Effector memory CD8-positive, alpha-beta T cell (primary cell): ENCODE measurements around the gene IFNGR1.
"Not testable (repeated sequence)": the region's sequence is repeated elsewhere in the genome, so short reads cannot be mapped to it uniquely, and the experiment has no call there.

Experiments used
- ATAC-seq: fragments of 150-1000 bp; cut with Tn5 transposase; replicated peaks from 2 replicates; pipeline ENCODE4 v1.10.0; 2021; ENCODE audit warnings: mild to moderate bottlenecking, moderate library complexity
- DNase-seq, 3 experiments: peaks; one replicate each; pipeline ENCODE4 v3.0.0; 2021
- H3K27ac Mint-ChIP-seq, 2 donors: one replicate each; pipeline ENCODE4 v1.8.0; 2022; ENCODE audit warnings: mild to moderate bottlenecking in 2 of 2, mixed read lengths in 2 of 2, moderate library complexity in 2 of 2
- H3K27me3 Mint-ChIP-seq, 2 donors: one replicate each; pipeline ENCODE4 v1.8.0; 2022; ENCODE audit warnings: mixed read lengths in 2 of 2
- H3K36me3 Mint-ChIP-seq: one replicate; pipeline ENCODE4 v1.8.0; 2022; ENCODE audit warnings: mild to moderate bottlenecking, moderate library complexity, mixed read lengths; ENCODE audit not compliant: insufficient read depth
- H3K4me1 Mint-ChIP-seq, 2 donors: one replicate each; pipeline ENCODE4 v1.8.0; 2022; ENCODE audit warnings: low read depth in 2 of 2, mixed read lengths in 2 of 2
- H3K4me3 Mint-ChIP-seq, 2 donors: one replicate each; pipeline ENCODE4 v1.8.0; 2022; ENCODE audit warnings: mild to moderate bottlenecking in 2 of 2, mixed read lengths in 2 of 2, moderate library complexity in 2 of 2
- H3K9me3 Mint-ChIP-seq, 2 donors: one replicate each; pipeline ENCODE4 v1.8.0; 2022; ENCODE audit warnings: mixed read lengths in 2 of 2

IFNGR1 gene

GRCh38 chr6:137214931-137215330, 4.3 kb downstream of the IFNGR1 start:
- ATAC-seq (no peak), DNase-seq (no peak)
- peak overlapping the region; percentile 24 to 97 for H3K4me3 Mint-ChIP-seq
- peaks cover 29% of the 10 kb centered on the region for H3K36me3 Mint-ChIP-seq
- H3K4me1 Mint-ChIP-seq = peaks cover 54 to 81% of the 10 kb centered on the region in 2 donors
- H3K9me3 Mint-ChIP-seq = no peaks in the 10 kb centered on the region
- no peaks in the 10 kb centered on the region for H3K27me3 Mint-ChIP-seq
- no peak overlapping the region for H3K27ac Mint-ChIP-seq

DNA sequence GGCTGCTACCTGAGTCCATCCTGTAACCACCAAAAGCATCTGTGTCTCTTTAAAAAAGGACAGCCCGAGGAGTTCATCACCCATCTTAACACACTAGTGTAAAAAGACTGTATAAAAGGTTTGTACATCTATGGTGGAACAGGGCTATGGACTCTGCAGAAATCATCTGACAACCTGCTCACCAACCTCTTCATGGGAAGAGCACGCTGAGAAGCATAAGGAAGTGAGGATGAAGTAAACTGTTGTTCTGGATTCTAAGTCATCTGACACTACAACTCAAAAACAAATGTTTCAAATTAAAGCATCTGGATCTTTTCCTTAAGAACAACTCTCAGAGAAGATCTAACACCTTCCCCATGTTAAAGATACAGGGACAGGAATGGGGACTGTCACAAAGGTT, 5.4 kb downstream of the IFNGR1 start:
- peak overlapping the region in 1 of 2 donors; percentile 27 for H3K27ac Mint-ChIP-seq
- peaks cover 28% of the 10 kb centered on the region for H3K36me3 Mint-ChIP-seq
- H3K4me3 Mint-ChIP-seq = peak overlapping the region; percentile 24 to 61
- no peaks in the 10 kb centered on the region for H3K27me3 Mint-ChIP-seq
- peaks cover 0 to 2% of the 10 kb centered on the region in 2 donors for H3K9me3 Mint-ChIP-seq
- DNase-seq (no peak), ATAC-seq (no peak)
- peaks cover 62 to 88% of the 10 kb centered on the region in 2 donors for H3K4me1 Mint-ChIP-seq

DNA sequence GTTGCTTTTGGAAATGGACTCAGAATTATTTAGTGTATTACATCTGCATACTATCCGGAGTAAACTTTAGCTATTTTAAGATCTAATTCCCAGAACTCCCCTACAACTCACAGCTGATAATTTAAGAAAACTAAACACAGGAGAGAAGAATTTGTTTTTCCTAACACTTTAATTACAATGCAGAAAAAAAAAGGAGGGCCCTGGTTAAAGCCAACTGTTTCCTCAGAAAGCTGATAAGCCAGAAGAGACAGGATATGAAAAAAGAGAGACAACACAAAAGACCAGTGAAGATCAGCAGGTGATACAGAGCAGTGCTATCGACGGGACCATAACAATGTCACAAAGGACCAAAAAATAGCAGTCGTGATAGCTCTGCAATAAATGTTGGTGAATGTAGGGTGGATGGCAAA, 5.8 kb downstream of the IFNGR1 start:
- peak overlapping the region in 1 of 2 donors; percentile 27 for H3K27ac Mint-ChIP-seq
- H3K36me3 Mint-ChIP-seq = peaks cover 28% of the 10 kb centered on the region
- H3K4me1 Mint-ChIP-seq = peaks cover 65 to 83% of the 10 kb centered on the region in 2 donors
- no peak for ATAC-seq
- H3K9me3 Mint-ChIP-seq = peaks cover 0 to 2% of the 10 kb centered on the region in 2 donors
- no peak for DNase-seq
- H3K4me3 Mint-ChIP-seq = peak overlapping the region; percentile 24 to 61
- H3K27me3 Mint-ChIP-seq = no peaks in the 10 kb centered on the region

GRCh38 chr6:137211910-137212309, 7.3 kb downstream of the IFNGR1 start:
- H3K4me3 Mint-ChIP-seq = peak overlapping the region; percentile 52 to 53
- peaks cover 38% of the 10 kb centered on the region for H3K36me3 Mint-ChIP-seq
- no peaks in the 10 kb centered on the region for H3K27me3 Mint-ChIP-seq
- H3K9me3 Mint-ChIP-seq = peaks cover 0 to 2% of the 10 kb centered on the region in 2 donors
- ATAC-seq (no peak), DNase-seq (no peak)
- peak overlapping the region; percentile 19 to 65 for H3K27ac Mint-ChIP-seq
- peaks cover 64 to 79% of the 10 kb centered on the region in 2 donors for H3K4me1 Mint-ChIP-seq

DNA sequence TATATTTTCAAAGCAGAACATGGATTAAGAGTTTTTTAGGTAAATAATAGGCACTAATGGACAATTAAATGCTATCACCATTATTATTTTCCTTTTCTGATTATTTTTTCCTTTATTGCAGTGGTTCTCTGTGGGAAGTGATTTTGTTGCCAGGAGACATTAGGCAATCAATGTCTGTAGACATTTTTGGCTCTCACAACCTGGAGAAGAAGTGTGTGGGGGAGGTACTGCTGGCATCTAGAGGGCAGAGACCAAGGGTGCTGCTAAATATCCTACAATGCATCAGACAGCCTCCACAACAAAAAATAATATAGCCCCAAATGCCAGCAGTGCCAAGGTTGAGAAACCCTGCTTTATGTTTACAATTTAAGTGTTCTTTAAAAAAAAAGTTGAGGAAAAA, 8.3 kb downstream of the IFNGR1 start:
- peaks cover 59 to 74% of the 10 kb centered on the region in 2 donors for H3K4me1 Mint-ChIP-seq
- H3K4me3 Mint-ChIP-seq = peak overlapping the region; percentile 33 to 53
- ATAC-seq (no peak), DNase-seq (no peak)
- peaks cover 0 to 2% of the 10 kb centered on the region in 2 donors for H3K9me3 Mint-ChIP-seq
- H3K36me3 Mint-ChIP-seq = peaks cover 45% of the 10 kb centered on the region
- H3K27ac Mint-ChIP-seq = peak overlapping the region in 1 of 2 donors; percentile 54
- H3K27me3 Mint-ChIP-seq = no peaks in the 10 kb centered on the region

GRCh38 chr6:137208279-137208678, 10.9 kb downstream of the IFNGR1 start:
- DNase-seq (no peak), ATAC-seq (no peak)
- Mint-ChIP-seq H3K27ac (peak overlapping the region in 1 of 2 donors; percentile 29), H3K4me3 (no peak overlapping the region), H3K9me3 (peaks cover 0 to 2% of the 10 kb centered on the region in 2 donors), H3K4me1 (peaks cover 46 to 57% of the 10 kb centered on the region in 2 donors), H3K27me3 (no peaks in the 10 kb centered on the region), H3K36me3 (peaks cover 66% of the 10 kb centered on the region)

DNA sequence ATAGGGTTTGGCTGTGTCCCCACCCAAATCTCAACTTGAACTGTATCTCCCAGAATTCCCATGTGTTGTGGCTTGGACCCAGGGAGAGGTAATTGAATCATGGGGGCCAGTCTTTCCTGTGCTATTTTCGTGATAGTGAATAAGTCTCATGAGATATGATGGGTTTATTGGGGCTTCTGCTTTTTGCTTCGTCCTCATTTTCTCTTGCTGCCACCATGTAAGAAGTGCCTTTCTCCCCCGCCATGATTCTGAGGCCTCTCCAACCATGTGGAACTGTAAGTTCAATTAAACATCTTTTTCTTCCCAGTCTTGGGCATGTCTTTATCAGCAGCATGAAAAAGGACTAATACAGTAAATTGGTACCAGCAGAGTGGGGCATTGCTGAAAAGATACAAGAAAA, 11.7 kb downstream of the IFNGR1 start:
- H3K9me3 Mint-ChIP-seq, H3K27ac Mint-ChIP-seq, DNase-seq, ATAC-seq, H3K27me3 Mint-ChIP-seq: not testable (repeated sequence)
- Mint-ChIP-seq H3K36me3 (peaks cover 72% of the 10 kb centered on the region), H3K4me1 (peaks cover 41 to 51% of the 10 kb centered on the region in 2 donors), H3K4me3 (peak overlapping the region in 1 of 2 donors; percentile 4)

GRCh38 chr6:137206577-137206976, 12.6 kb downstream of the IFNGR1 start:
- no peak overlapping the region for H3K4me3 Mint-ChIP-seq
- peaks cover 34 to 42% of the 10 kb centered on the region in 2 donors for H3K4me1 Mint-ChIP-seq
- H3K27me3 Mint-ChIP-seq = no peaks in the 10 kb centered on the region
- DNase-seq (no peak), ATAC-seq (no peak)
- peaks cover 0 to 2% of the 10 kb centered on the region in 2 donors for H3K9me3 Mint-ChIP-seq
- peaks cover 76% of the 10 kb centered on the region for H3K36me3 Mint-ChIP-seq
- H3K27ac Mint-ChIP-seq = peak overlapping the region; percentile 17 to 68

DNA sequence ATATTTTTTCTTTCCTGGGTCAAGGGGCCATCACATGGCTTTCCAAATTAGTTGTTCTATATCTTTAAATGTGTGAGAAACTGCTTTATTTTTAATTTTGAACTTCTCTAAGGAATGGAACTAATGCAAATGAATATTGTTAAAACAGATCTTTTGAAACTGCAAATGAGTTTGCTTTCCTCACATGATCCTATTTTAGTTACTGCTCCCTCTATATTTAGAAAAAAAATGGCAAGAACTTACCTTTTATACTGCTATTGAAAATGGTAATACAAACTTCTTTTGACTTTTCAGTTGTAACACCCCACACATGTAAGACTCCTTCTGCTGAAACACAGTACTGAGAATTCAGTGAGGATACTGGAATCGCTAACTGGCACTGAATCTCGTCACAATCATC, 15.9 kb downstream of the IFNGR1 start:
- Mint-ChIP-seq H3K4me3 (no peak overlapping the region), H3K4me1 (peaks cover 17 to 19% of the 10 kb centered on the region in 2 donors), H3K9me3 (no peaks in the 10 kb centered on the region), H3K36me3 (peaks cover 88% of the 10 kb centered on the region), H3K27ac (no peak overlapping the region), H3K27me3 (no peaks in the 10 kb centered on the region)
- no peak for DNase-seq
- no peak for ATAC-seq

- Mint-ChIP-seq H3K27ac (no peak overlapping the region), H3K27me3 (no peaks in the 10 kb centered on the region), H3K4me1 (peaks cover 11 to 14% of the 10 kb centered on the region in 2 donors), H3K4me3 (no peak overlapping the region), H3K9me3 (no peaks in the 10 kb centered on the region), H3K36me3 (peaks cover 89% of the 10 kb centered on the region)
- DNase-seq (peak in 2 of 3 experiments; percentile 19 to 21), ATAC-seq (peak; percentile 77)
These were observed 17.1 kb downstream of the IFNGR1 start for GRCh38 chr6:137202078-137202477.

- H3K9me3 Mint-ChIP-seq = no peaks in the 10 kb centered on the region
- no peaks in the 10 kb centered on the region for H3K27me3 Mint-ChIP-seq
- DNase-seq = no peak
- peaks cover 17% of the 10 kb centered on the region in 2 donors for H3K4me1 Mint-ChIP-seq
- no peak for ATAC-seq
- no peak overlapping the region for H3K4me3 Mint-ChIP-seq
- peaks cover 89% of the 10 kb centered on the region for H3K36me3 Mint-ChIP-seq
- no peak overlapping the region for H3K27ac Mint-ChIP-seq
These were observed 18.2 kb downstream of the IFNGR1 start for GRCh38 chr6:137201006-137201405.

- peaks cover 21 to 22% of the 10 kb centered on the region in 2 donors for H3K4me1 Mint-ChIP-seq
- DNase-seq = no peak
- H3K4me3 Mint-ChIP-seq = no peak overlapping the region
- no peak overlapping the region for H3K27ac Mint-ChIP-seq
- ATAC-seq = no peak
- no peaks in the 10 kb centered on the region for H3K9me3 Mint-ChIP-seq
- H3K36me3 Mint-ChIP-seq = peaks cover 89% of the 10 kb centered on the region
- H3K27me3 Mint-ChIP-seq = no peaks in the 10 kb centered on the region
These were observed 18.9 kb downstream of the IFNGR1 start for GRCh38 chr6:137200288-137200687.

GRCh38 chr6:137197684-137198645, 21.2 kb downstream of the IFNGR1 start:
- H3K27ac Mint-ChIP-seq = peak overlapping the region in 1 of 2 donors; percentile 11
- no peaks in the 10 kb centered on the region for H3K9me3 Mint-ChIP-seq
- no peak overlapping the region for H3K4me3 Mint-ChIP-seq
- H3K36me3 Mint-ChIP-seq = peaks cover 67% of the 10 kb centered on the region
- DNase-seq = no peak
- no peaks in the 10 kb centered on the region for H3K27me3 Mint-ChIP-seq
- peaks cover 17 to 18% of the 10 kb centered on the region in 2 donors for H3K4me1 Mint-ChIP-seq
- no peak for ATAC-seq
